Skin epidermis (tissue), 12 donors: ENCODE data around the gene WDFY4.

ENCODE experiments used
- H3K27ac ChIP-seq, 21 experiments: fragments of 200-600 bp; sonication (generic) in 11 of 21; one replicate each; pipeline ENCODE4 v1.5.0; 2020; ENCODE audit warnings: mild to moderate bottlenecking in 3 of 21, inconsistent platforms in 2 of 21, moderate library complexity in 2 of 21
- H3K4me3 ChIP-seq, 7 experiments: fragments of 200-600 bp; sonication (generic) in 2 of 7; one replicate each; pipeline ENCODE4 v1.5.0; 2020; ENCODE audit warnings: inconsistent platforms in 2 of 7, mild to moderate bottlenecking in 2 of 7, moderate library complexity in 1 of 7

The WDFY4 gene

DNA sequence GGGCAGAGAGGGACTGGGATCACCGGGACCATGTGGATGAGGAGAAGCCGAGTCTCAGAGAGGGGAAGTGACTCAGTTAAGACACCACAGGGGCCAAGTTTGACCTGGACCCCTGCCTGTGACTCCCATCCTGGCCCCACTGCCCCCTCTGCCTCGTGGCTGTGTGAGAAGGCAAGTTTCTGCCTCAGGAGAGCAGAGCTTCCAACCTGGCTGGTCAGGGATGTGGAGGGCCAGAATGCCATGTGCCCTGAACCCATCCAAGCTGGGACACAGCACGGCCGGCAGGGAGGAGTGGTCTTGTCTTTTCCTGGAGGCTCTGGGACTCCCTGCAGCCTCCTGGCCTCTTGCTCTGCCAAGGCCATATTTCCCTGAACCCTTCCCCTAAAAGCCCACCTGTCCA is 19.5 kb downstream of the WDFY4 start:
- no peak overlapping the region for H3K4me3 ChIP-seq
- no peak overlapping the region for H3K27ac ChIP-seq

DNA sequence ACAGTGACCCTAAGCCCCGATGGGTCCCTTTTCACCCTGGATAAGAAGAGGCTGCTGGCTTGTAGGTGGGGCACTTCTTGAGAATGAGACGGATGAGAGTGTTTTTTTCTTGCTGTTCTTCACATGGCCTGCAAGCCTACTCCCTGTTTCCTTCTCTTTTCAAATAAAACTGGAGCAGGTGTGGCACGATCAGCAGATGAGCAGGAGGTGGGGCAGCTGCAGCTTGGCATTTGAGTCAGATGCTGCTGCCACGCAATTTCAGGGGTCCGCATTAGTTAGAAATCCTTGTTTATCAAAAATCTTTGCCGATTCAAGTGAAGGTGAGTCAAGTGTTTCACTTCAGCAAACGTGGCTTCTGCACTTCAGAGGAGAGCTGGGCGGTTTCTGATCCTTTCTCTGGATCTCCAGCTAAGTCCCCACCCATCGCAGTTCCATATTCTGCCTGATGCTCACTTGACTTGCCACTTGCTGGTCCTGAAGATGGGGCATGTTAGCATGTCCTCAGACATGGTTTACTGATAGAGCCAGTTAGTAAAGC is 20.8 kb downstream of the WDFY4 start:
- Histone ChIP-seq H3K27ac (no peak overlapping the region), H3K4me3 (no peak overlapping the region)

DNA sequence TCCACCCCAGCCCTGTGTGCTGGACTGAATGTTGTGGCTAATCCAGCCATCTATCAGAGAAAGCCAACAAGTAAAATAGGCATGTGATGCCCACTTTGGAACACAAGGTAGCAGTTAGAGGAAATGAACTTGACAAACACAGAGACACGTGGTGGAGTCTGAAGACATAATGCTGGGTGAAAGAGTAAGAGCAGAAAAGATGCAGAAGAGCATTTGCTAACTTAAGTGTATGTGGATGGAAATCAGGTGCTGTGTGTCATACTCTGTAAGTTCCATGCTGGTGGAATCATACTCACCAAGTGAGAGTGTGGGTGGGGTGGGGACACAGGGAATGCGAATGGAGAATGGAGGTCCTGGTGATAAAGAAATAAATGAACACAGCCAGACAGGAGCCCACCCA is 22.8 kb downstream of the WDFY4 start:
- H3K4me3 ChIP-seq, result no peak overlapping the region
- H3K27ac ChIP-seq, result no peak overlapping the region

DNA sequence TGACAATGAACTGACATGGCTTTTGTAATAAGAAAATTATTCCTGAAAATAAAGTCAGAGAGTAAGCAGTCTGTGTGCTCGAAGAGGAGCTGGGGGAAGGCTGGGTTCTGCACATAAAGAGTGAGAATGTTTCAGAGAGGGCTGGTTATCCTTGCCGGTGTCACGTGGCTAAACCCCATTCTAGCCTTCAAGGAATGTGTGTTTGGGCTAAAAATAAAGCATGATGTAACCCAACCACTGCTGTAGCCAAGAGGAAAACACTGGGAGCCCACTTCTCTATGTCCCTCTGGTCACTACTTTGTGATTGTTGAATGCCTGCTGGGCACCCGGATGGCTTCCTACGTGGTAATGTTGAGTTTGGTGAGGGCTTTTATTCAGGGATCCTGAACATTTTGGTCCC is 23.5 kb downstream of the WDFY4 start:
- no peak overlapping the region for H3K27ac ChIP-seq

DNA sequence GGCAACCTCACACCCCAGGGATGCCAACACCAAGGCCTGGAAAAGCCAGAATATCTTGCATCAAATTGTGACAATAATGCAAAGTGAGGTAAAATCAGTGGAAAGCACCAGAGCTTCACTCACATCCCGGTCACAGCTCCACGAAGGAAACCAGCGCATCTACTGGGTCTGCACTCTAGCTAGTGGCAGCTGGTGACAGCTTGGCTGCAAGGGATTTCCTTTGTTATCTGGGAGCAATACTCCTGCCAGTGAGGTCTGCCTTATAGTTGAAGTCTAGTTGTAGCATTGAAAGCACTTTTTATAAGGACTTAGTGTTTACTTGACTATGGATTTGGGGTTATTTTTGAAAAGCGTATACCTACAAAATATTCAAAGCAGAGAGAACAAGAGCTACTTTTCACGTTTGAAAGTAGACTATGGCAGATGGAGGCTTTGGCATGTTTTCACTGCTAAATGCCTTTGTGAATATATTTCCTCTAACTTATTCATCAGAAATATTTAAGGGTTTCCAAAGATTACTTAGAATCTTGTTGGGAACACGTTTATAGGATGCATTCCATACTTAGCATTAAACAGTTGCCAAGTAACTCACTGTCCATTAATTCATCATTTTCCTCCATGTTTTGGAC is 26.1 kb downstream of the WDFY4 start:
- no peak overlapping the region for H3K4me3 ChIP-seq
- no peak overlapping the region for H3K27ac ChIP-seq

More for the DNA sequence above, 23.5 kb downstream of the WDFY4 start:
- H3K4me3 ChIP-seq, result no peak overlapping the region

DNA sequence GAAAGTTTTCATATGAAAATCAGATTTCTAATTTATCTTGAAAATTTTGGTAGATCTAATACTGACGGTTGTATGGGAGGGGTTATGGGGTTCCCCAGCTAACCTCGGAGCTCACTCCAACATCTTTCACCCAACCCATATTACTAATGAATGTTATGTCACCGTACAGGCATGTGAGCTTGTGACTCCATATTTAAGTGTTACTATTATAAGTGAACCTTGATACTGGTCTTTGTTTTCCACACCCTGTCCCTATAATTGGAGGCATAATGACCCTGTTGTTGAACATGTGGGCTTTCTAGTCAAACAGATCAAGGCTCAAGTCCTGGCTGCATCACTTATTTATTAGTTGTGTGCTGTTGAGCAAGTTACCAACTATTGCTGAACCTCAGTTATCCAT is 27.2 kb downstream of the WDFY4 start:
- no peak overlapping the region for H3K27ac ChIP-seq
- no peak overlapping the region for H3K4me3 ChIP-seq

DNA sequence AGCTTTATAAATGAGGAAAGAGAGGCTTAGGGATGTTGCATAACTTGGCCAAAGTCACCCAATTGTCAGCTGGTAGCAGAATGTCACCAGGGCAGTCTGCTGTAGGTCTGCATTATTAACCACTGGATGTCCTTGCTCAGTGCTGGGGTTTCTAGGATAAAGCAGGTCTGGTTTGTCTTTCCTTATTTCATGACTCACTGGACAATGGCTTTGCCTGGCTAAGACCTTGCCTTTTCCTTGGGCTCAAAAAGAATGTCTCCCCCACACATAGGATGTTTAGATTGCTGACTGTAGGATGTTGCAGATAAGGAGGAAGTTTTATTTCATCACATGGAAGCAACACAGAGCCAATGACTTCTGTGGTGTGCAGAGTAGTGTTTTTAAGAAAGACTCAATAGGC is 29.4 kb downstream of the WDFY4 start:
- Histone ChIP-seq H3K27ac (no peak overlapping the region), H3K4me3 (no peak overlapping the region)

DNA sequence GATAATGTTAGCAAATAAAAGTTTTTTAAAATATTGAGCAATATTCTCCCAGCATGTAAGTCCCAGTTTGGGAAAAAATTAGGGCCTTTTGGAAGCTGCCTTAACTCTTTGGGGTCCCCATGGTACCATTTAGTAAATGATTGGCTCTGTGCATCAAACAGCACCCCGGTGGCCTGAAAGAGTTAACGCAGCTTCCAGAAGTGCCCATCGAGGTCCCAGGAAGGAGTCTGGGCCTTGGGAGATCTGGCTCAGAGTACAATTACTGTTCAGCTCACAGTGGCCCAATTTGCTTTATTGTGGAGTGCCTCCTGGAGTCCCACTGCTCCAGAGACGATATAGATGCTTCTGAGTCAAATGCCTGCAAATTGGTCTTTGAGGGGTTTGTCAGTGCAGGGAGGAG is 31.7 kb downstream of the WDFY4 start:
- H3K27ac ChIP-seq, result no peak overlapping the region
- H3K4me3 ChIP-seq, result no peak overlapping the region

DNA sequence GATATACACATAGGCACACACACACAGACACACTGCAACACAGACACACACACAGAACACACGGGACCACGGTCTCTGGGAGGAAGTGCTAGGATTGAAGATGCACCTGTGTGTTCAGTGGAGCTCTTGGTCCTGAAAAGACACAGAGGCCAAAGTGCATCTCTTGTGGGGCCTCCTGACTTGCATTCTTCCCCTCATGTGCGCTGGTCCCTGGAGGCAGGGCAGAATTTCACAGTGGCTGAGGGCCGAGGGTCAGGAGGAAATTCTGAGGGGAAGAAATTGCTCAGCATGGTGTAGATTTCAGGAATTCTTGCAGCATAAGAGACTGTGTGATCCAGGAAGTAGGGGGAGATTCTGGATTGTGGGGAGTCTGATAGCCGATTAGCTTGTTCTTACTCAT is 35.9 kb downstream of the WDFY4 start:
- H3K4me3 ChIP-seq, result no peak overlapping the region
- no peak overlapping the region for H3K27ac ChIP-seq

DNA sequence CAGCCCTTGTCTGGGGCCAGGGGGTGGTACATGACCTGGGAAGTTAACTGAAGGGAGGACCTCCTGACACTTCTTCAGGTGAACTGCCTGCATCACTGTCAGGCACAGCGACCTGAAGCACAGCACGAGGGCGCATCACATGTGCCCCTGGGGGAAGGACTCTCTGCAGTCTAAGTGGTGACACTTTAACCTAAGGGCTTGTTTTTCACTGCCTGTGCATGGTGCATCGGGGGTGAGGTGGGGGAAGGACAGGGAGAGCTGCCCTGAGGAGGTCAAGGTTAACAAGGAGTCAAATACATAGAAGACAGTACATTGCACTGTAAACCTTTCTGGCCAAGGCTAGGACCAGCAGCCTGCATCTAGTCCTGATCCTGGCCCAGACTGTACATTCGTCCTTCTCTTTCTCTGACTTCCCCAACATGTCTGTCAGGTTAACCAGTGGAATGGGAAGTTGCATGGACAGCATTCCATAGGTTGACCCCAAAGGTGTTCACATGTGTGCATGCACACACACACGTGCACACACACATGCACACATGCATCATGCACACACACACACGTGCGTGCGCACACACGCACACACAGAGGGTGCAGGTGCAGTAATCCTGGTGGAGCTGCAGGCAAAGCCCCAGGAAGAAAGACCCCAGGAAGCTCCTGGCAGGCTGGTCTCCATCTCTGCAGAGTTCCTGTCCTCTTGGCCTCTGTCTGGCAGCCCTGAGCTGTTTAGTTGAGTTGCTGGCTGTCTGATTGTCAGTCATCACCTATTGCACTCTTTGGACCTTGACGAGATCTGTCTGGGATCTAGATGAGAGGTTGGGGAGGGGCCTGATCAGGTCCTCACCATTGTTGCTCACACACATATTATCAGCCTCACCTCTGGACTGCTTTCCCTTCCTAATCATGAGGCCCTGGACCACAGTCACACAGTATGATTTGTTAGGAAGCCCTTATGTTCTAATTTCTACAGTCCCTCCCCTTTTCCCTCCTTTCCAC is 37.8 kb downstream of the WDFY4 start:
- H3K4me3 ChIP-seq, result no peak overlapping the region
- no peak overlapping the region for H3K27ac ChIP-seq

DNA sequence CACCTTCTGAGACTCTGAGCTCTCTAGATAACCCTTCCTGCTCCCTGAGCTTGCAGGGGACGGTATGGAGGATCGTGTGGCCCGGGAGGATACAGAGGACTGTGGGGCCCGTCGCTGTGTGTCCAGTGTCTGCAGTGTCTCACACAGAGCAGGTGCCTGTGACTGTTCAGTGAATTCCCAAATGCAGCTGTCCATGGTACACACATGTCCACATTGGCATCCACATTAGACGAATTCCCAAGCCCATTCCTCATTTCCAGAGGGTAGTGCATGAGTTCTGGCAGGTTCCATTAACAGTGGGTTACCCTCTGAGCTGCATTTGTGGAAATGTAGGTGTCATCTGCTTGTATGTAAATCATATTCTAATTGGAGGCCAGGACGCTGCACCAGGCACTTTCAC is 39.5 kb downstream of the WDFY4 start:
- Histone ChIP-seq H3K4me3 (no peak overlapping the region), H3K27ac (no peak overlapping the region)

DNA sequence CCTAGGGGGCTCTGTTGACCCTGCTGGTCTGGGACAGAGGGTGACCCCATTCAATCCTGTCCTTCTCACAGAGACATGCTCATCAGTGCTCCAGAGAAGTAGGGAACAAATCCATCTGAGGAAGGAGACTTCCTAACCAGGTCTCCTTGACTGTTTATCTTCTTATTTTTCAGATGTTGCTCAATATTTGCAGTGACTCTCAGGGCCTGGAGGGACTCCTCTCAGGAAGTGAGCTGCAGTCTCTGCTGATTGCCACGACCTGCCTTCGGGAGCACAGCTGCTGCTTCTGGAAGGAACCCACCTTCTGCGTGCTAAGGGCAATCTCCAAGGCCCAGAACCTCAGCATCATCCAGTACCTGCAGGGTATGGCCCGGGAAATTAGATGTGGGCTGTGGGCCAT is 41.0 kb downstream of the WDFY4 start:
- H3K27ac ChIP-seq, result no peak overlapping the region
- H3K4me3 ChIP-seq, result no peak overlapping the region

DNA sequence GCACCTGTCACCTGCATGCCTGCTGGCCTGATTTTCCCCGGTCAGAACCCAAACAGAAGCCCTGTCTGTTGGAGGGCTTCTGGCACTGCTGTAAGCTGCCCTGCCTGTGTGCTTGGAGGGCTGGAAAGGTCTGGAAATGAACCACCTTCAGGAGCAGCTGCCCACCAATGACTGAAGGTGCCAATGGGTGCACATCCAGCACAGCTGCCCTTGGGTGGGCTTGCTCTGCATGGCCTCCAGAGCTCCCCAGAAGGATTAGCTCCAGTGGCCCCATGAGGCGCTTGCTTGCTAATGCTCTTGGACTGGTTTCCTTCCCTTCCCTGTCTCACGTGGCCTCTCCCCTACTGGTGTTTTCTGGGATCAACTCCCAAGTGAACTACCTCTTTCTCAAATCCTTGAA is 43.2 kb downstream of the WDFY4 start:
- H3K4me3 ChIP-seq, result no peak overlapping the region
- no peak overlapping the region for H3K27ac ChIP-seq

DNA sequence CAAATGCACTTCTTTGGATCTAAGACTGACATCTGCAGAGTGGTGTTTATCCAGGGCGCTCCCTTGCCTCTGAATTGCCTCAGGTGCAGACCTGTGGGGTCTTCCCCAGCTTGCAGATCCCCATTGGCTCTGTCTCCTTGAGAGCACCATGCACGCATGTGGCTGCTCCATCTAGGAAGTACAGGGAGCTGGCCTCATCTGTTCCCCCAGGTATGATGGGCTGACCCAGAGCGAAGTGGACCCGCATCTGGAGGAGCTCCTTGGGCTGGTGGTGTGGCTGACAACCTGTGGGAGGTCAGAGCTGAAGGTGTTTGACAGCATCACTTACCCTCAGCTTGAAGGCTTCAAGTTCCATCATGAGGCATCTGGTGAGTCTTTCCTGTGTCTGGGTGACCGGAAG is 44.5 kb downstream of the WDFY4 start:
- no peak overlapping the region for H3K4me3 ChIP-seq

DNA sequence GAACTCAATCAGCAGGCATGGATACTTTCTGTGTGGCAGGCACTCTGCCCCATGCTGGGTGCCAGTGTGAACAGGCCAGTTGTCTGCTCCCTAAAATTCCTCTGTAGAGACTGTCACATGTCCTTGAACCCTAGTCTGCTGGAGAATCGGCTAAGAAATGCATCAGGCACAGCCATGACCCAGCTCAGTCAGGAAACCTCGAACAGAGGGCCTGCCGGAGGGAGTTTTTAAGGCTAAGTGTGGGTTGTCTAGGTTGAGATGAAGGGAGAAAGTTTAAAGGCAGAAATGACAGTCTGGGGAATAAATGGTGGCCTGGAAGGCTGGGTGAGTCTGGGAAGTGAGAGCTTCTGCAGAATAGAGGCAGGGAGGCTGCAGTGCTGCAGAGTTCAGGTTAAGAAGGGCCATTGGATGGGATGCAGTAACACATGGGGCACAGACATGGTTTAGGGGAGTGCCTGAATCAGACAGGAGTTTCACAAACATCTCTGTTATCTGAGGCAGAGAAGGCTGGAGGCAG is 45.3 kb downstream of the WDFY4 start:
- Histone ChIP-seq H3K4me3 (no peak overlapping the region), H3K27ac (no peak overlapping the region)

More for the DNA sequence above, 44.5 kb downstream of the WDFY4 start:
- H3K27ac ChIP-seq, result no peak overlapping the region

DNA sequence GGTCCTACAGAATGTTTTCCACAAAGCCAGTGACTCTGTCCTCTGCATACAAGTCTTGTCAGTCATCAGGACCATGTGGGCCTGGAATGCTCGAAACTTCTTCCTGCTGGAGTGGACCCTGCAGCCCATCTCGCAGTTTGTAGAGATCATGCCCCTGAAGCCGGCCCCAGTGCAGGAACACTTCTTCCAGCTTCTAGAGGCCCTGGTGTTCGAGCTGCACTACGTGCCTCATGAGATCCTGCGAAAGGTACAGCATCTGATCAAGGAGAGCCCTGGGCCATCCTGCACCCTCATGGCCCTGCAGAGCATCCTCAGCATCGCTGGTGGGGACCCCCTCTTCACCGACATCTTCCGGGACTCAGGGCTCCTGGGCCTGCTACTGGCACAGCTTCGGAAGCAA is 46.5 kb downstream of the WDFY4 start:
- H3K4me3 ChIP-seq, result no peak overlapping the region
- no peak overlapping the region for H3K27ac ChIP-seq

DNA sequence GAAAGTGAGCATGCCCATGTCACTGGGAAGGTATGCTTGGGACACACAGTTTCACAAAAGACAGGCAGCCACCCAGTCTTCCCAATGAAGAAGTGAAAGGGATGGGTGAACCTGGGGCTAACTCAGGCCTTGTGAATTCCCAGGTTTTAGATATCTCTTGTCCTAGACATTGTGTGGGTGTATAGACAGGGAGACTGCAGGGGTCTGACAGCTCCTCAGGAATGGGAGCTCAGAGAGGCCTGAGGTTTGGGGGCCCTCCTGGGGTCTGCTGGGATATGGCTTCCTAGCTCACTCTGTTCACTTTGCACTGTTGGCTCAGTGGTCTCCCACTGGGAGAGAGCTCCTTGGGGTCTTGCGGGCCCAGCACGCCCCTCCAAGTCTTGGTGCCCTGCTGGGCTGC is 47.0 kb downstream of the WDFY4 start:
- no peak overlapping the region for H3K4me3 ChIP-seq
- no peak overlapping the region for H3K27ac ChIP-seq

DNA sequence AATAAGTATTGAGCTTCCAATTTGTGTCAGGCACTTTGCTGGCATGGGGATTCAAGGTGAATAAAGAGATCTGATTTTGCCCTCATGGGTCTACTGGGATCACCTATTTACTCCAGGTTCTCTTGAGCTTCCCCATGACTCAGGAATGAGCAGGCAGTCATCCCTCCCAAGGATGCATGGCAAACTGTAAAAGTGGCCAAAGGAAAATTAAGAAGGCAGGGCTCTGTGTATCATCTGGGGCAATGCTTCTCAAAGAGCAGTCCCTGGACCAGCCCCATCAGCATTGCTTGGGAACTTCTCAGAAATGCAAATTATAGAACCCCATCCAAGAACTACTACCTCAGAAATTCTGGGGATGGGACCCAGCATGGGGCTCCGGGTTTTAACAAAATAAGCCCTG is 48.7 kb downstream of the WDFY4 start:
- H3K4me3 ChIP-seq, result no peak overlapping the region
- no peak overlapping the region for H3K27ac ChIP-seq

DNA sequence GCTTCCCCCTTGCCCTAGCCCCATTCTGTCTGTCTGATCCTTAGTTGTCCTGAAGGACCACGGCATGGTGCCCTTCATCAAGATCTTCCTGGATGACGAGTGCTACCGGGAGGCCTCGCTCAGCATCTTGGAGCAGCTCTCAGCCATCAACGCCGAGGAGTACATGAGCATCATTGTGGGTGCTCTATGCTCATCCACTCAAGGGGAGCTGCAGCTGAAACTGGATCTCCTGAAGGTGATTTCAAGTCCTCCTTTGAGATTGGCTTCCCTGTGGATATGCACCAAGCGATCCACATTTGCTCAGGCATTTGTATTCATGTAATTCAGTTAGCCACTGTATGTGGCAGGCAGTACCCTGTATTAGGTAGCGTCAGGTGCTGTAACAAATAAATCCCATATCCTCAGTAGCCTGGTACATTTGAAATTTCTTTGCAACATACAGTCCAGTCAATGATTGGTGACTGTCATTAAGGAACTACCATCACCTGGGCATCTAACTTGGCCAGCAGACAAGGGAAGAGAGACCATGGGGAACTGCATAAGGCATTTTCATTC is 51.2 kb downstream of the WDFY4 start:
- no peak overlapping the region for H3K4me3 ChIP-seq
- no peak overlapping the region for H3K27ac ChIP-seq

DNA sequence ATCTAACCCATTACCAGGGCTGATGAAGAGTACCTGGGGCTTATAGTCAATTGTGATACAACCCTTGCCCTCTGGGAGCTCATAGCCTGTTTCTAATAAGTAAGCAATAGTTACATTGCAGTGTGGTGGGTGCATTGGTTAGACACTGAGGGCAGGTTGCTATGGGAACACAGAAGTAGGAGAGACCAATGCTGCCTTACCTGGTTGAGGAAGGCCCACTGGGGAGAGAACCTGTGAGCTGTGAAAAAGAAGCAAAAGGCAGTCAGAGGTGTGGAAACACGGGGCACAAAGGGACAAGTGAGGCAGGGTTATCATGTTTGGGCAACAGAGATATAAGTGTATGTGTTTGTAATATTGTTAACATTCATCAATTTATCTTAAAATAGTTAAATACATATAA is 51.9 kb downstream of the WDFY4 start:
- no peak overlapping the region for H3K27ac ChIP-seq
- H3K4me3 ChIP-seq, result no peak overlapping the region

DNA sequence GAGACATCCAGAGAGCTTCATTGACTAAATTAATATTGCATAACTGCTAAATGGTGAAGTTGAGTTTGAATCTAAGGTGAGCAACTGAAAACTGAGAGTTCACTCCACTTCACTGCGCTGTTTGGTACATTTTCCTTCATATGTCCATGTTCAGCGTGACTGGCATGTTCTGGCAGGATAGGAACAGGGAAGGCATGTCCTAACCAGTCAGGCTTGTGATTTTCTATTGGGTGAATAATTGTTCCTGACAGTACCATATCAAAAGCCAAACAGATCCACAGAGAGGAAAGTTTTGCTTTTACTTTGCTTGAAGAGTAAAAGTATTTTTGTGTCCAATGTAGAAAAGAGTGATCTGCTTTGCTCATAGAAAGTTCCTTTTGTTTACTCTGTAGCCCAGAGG is 53.2 kb downstream of the WDFY4 start:
- no peak overlapping the region for H3K4me3 ChIP-seq
- H3K27ac ChIP-seq, result no peak overlapping the region
